ENCODE data around the gene PTPRE.

PTPRE gene

DNA sequence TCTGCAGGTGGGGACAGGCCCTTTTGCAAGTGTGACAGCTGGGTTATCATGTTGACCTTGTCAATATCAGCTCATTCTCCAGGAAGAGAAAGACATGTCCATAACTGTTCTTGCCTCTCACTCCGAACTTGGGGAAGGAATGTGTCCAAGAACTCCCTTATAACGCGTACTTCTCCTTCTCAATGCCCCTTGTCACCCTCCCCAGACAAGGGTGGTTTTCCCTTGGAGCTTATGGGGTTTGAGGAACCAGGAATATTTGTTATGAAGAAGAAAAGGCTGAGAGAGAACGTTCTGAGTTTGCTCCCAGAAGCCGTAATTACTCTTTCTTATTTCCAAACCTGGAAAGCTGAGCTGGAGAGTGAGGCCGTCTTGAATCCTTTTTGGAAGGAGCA, 141.9 kb downstream of the PTPRE start:
- no peak for DNase-seq

DNA sequence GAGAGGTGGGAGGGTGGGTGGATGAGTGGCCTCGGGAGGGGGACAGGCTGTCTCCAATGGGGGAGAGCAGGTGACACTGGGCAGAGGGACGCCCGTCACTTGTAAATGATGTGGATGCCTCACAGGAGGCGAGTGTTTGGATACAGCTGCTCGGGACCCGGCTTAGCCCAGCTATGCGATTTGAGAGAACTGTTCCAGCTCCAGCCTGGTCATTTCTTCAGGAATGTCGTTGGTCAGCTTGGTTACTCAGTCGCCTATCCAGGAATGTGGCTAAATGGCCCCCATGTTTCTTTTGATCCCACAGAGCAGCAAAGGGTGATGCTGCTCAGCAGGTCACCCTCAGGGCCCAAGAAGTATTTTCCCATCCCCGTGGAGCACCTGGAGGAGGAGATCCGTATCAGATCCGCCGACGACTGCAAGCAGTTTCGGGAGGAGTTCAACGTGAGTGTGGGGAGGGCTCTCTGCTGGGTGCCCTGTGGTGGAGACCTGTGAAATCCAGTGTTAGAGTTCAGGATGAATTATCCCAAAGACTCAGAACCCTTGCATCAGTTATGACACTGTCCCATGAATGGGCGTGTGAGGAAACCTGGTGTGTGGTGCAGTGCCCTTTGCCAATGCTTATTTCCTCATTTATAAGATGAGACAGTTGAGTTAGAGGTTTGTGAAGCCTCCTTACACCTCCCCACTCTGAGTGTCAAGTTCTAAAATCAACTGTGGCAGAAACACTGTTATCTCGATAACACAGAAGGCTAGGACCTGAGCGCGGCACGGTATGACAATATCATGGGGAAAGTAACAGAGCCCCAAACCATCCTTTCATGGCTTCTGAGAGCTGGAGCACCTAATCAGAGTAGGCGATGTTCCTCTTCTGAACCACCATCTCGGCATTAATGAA, 142.6 kb downstream of the PTPRE start:
- DNase-seq: no peak

DNA sequence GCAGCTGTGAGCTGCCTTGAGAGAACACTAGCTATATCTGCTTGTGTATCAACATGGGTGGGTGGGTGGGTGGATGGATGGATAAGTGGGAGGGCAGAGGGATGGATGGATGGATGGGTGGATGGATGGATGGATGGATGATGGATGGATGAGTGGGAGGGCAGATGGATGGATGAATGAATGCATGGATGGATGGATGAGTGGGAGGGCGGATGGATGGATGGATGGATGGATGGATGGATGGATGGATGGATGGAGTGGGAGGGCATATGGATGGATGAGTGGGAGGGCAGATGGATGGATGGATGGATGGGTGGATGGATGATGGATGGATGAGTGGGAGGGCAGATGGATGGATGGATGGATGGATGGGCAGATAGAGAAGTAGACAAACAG, 143.2 kb downstream of the PTPRE start:
- no peak for DNase-seq

- DNase-seq: no peak
These were observed 144.0 kb downstream of the PTPRE start for GRCh38 chr10:128050936-128051335.

DNA sequence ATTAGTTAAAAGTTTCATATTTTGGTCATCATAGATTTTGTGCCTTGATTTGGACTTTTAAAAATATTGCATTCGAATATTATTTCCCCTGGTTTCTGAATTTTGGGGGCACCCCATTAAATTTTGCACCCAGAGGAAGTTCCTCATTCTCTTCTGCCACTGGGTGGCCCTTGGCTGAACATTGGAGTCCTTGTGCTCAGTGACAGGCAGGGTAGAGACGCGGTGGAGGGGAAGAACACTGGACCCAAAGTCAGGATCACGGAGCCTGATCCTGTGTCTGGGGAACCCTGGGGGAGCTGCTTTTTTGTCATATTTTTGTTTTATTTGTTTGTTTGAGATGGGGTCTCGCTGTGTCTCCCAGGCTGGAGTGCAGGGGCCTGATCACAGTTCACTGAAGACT, 144.6 kb downstream of the PTPRE start:
- DNase-seq: no peak

DNA sequence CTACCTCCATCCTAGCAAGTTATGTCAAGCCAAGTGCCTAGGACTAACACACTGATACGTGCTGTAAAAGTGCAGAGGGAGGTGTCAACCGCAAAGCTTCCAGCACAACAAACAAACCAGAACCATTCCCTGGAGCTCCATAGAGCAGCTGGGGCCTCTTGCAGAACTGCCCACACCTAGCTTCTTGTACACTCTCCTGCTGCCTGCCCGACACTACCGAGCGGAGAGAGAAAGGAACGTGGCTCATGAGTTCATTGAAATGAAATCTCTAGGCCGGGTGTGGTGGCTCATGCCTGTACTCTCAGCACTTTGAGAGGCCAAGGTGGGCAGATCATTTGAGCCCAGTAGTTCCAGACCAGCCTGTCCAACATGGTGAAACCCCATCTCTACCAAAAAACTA, 145.8 kb downstream of the PTPRE start:
- no peak for DNase-seq

- no peak for DNase-seq
These were observed 146.5 kb downstream of the PTPRE start for GRCh38 chr10:128053356-128053755.

- no peak for DNase-seq
These were observed 147.5 kb downstream of the PTPRE start for GRCh38 chr10:128054163-128054970.

DNA sequence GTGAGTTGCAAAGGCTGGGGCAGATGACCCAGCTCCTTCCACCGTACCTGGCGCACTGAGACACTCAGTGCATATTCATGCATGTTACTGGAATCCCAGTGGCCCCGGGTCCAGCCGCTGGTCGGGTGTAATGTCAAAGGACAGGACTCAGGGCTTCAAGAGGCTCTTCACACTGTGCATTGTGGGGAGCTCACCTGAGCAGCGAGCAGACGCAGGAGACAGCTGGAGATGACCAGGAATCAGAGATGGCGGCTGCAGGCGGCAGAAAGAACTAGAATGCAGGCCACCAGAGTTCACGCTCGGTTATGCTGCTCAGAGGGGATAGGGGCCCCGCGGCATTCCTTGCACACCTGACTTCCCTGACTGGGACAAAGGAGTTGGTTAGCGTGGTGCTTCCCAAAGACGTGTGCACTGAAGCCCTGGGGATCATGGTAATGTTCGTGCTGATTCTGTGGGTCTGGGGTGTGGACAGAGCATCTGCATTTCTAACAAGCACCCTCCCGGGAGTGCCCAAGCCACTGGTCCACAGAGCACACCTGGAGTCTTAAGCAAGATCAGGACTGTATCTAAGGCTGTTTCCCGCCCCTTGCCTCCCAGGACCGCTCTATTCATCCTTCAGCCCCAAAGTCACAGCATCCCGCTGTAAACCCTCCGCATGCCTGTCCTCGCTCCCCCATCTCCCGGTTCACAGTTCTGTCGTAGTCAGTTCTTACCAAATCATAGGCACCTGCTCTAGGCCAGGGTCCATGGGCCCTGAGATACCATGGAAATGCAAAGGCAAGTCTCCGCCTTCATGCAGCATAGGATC, 148.4 kb downstream of the PTPRE start:
- DNase-seq: no peak

GRCh38 chr10:128056303-128057050, 149.6 kb downstream of the PTPRE start:
- no peak for DNase-seq

- no peak for DNase-seq
These were observed 151.3 kb downstream of the PTPRE start for GRCh38 chr10:128058106-128058749.

- DNase-seq: no peak
These were observed 151.8 kb downstream of the PTPRE start for GRCh38 chr10:128058750-128059134.

GRCh38 chr10:128059266-128059981, 152.5 kb downstream of the PTPRE start:
- no peak for DNase-seq

DNA sequence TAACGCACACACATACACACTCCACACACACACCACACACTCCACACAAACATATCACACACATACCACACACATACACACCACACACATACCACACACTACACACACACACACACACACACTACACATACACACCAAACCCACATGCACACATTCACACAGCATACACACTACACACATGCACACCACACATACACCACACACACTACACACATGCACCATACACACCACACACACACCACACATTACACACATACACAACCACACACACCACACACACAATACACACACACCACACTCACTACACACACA, 153.0 kb downstream of the PTPRE start:
- DNase-seq: no peak

DNA sequence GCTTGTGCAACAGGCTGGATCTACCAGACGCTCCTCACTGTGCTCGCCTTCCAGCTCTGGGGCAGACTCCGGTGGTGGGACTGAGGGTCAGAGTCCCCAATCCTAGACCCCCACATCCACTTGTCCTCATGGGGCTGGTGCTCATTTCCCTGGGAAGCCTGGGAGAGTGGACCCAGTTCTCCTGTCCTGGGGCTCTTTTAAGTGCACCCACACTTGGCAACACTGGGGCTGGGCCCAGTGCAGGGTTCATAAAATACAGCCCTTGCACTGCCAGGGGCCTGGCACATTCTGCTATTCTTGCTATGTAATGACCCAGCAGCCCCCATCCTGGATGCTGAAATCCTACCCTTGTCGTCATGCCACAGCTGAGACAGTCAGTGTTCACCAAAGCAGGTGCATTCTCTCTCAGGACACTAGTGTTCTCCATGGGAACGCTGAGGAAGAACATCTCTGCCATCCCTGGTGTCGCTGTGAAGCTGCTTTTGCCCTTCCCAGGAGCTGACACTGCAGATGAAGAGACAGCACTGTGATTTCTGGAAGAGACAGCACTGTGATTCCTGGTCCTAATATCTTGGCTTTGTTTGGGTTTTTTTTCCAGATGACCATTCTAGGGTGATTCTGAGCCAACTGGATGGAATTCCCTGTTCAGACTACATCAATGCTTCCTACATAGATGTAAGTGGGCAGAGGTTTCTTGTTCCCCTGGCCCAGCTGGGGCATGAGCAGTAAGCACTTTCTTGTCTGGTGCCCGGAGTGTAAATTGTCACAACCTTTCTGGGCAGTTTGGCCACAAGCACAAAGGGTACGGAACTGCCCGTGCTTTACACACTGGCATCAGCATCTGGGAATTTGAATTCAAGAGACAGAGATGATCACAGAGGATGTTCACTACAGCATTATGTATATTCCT, 153.7 kb downstream of the PTPRE start:
- DNase-seq: no peak

GRCh38 chr10:128061306-128062300, 154.7 kb downstream of the PTPRE start:
- no peak for DNase-seq

- no peak for DNase-seq
These were observed 155.5 kb downstream of the PTPRE start for GRCh38 chr10:128062331-128062880.

- DNase-seq: peak in 1 of 2 donors; percentile 32
These were observed 156.1 kb downstream of the PTPRE start for GRCh38 chr10:128062881-128063563.

Measured in stimulated activated CD4-positive, alpha-beta T cell treated with anti-CD3 and anti-CD28 coated beads, Interleukin-2, amount 100 ng/mL, for 48 hours (primary cell).